Gastroesophageal sphincter (tissue), 4 donors: ENCODE measurements around the gene DOLPP1. TPM values are rescaled to one million over a fixed set of nuclear protein-coding genes. Genes with fewer than 3 reads are reported as not detected.

Experiments
- ATAC-seq: fragments of 150-250 bp; one replicate; pipeline ENCODE4 v1.9.1; 2016; ENCODE audit warnings: mild to moderate bottlenecking, moderate library complexity
- H3K27ac ChIP-seq, 4 donors: fragments of 200-600 bp; sonication (generic) in 3 of 4; 1 replicate in 3 of 4; 2 replicates in 1 of 4; pipeline ENCODE4 v1.5.1; 2016 to 2019
- H3K27me3 ChIP-seq: fragments of 200-600 bp; sonication (generic); one replicate; pipeline ENCODE4 v1.5.1; 2019
- H3K36me3 ChIP-seq, 2 donors: fragments of 200-600 bp; sonication (generic); one replicate each; pipeline ENCODE4 v1.5.1; 2019; ENCODE audit warnings: control low read depth in 1 of 2
- H3K4me1 ChIP-seq, 3 donors: fragments of 200-600 bp; sonication (generic); 1 replicate in 2 of 3; 2 replicates in 1 of 3; pipeline ENCODE4 v1.5.1; 2016 to 2019; ENCODE audit warnings: control low read depth in 2 of 3
- H3K4me3 ChIP-seq, 2 donors: fragments of 200-600 bp; sonication (generic); one replicate each; pipeline ENCODE4 v1.5.1; 2019; ENCODE audit warnings: mild to moderate bottlenecking in 1 of 2, moderate library complexity in 1 of 2
- H3K9me3 ChIP-seq, 3 donors: fragments of 200-600 bp; sonication (generic); one replicate each; pipeline ENCODE4 v1.5.1; 2017 to 2019; ENCODE audit warnings: control low read depth in 2 of 3
- EP300 ChIP-seq: sonication (generic); formaldehyde crosslinking; IDR thresholded peaks from one replicate; pipeline ENCODE4 v1.6.1; 2017; ENCODE audit warnings: antibody characterized with exemption, mild to moderate bottlenecking
- POLR2A ChIP-seq, 2 donors: fragments of 450-650 bp; IDR thresholded peaks; one replicate each; pipeline ENCODE4 v1.6.1; 2017; ENCODE audit warnings: antibody characterized with exemption in 2 of 2, mild to moderate bottlenecking in 2 of 2, moderate library complexity in 1 of 2
- POLR2AphosphoS5 ChIP-seq: sonication (generic); formaldehyde crosslinking; IDR thresholded peaks from one replicate; pipeline ENCODE4 v1.6.1; 2017; ENCODE audit warnings: antibody characterized with exemption
- WGBS, 2 donors: methylation state at CpG; one replicate each; pipeline ENCODE4 v1.1.5; 2018; ENCODE audit warnings: low coverage in 1 of 2; 5-methylcytosine and 5-hydroxymethylcytosine counted together
- total RNA-seq, 4 donors: library from RNA; depleted of rRNA; stranded (reverse); fragments of >200 nt; gene quantifications; one replicate each; pipeline ENCODE4 v1.1.0, GENCODE V29; 2016
- TF ChIP-seq, protein P1 (sequence below), 4 experiments: fragments of 200-600 bp in 2 of 4; fragments of 450-650 bp in 2 of 4; sonication (generic) in 1 of 4; IDR thresholded peaks; one replicate each; pipeline ENCODE4 v1.5.1; 2017 to 2019; ENCODE audit warnings: antibody characterized with exemption in 4 of 4, mild to moderate bottlenecking in 2 of 4, moderate library complexity in 2 of 4

Gene DOLPP1
- total RNA-seq, 4 donors from 2014 or later, result 2.7 to 6.2 (median 6.0) TPM

DNA sequence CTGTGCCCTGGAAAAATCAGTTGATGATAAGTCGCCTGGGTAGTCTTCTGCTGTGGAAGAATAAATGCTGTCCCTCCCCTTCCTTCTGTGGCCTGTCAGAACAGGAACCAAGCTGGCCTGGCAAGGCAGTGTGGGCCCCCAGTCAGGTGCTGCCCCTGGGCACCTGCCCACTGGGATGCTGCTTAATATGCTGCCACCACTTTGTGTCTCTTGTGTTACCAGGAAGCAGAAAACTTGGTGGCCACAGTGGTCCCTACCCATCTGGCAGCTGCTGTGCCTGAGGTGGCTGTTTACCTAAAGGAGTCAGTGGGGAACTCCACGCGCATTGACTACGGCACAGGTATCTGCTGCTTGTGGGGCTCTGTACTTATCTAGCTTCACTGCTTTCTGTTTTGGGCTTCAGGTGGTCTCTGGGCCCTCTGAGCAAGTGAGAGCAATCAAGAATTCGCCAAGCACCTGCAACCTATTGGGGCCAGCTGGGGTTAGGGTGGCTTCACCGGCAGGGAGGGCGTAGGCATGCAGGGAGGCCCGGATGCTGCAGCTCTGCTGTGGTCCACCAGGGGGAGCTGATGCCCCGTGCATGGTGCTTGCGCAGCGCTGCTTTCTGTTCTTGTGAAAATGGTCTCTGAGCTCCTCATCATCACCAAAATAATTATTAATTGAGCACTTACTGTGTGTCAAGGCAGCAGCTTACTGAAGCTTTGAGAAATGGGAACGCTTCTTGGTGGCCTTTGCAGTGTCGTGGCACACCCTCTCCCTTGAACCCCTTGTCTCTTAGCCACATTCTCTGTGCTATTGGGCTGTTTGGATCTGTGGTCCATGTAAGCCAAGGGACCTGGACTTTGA lies 50.6 kb downstream of the DOLPP1 start:
- TF ChIP-seq, protein P1, sequence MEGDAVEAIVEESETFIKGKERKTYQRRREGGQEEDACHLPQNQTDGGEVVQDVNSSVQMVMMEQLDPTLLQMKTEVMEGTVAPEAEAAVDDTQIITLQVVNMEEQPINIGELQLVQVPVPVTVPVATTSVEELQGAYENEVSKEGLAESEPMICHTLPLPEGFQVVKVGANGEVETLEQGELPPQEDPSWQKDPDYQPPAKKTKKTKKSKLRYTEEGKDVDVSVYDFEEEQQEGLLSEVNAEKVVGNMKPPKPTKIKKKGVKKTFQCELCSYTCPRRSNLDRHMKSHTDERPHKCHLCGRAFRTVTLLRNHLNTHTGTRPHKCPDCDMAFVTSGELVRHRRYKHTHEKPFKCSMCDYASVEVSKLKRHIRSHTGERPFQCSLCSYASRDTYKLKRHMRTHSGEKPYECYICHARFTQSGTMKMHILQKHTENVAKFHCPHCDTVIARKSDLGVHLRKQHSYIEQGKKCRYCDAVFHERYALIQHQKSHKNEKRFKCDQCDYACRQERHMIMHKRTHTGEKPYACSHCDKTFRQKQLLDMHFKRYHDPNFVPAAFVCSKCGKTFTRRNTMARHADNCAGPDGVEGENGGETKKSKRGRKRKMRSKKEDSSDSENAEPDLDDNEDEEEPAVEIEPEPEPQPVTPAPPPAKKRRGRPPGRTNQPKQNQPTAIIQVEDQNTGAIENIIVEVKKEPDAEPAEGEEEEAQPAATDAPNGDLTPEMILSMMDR (IDR thresholded peaks at IDR 0.05), result peak; percentile 98 to 99 (median 98)
- no peak for TF ChIP-seq POLR2A (IDR thresholded peaks at IDR 0.05)
- H3K9me3 ChIP-seq, result no peaks in the 10 kb centered on the region
- H3K4me3 ChIP-seq, result no peak overlapping the region
- peak; percentile 87 for ATAC-seq
- WGBS, 2 donors, result 21 to 23% methylated on average over 5 to 8 of the region's 13 CpGs
- peaks cover 0 to 14% (median 0%) of the 10 kb centered on the region in 3 donors for H3K4me1 ChIP-seq
- H3K27ac ChIP-seq, result peak overlapping the region in 3 of 4 donors; percentile 12 to 46 (median 33)
- H3K27me3 ChIP-seq, result no peaks in the 10 kb centered on the region
- peaks cover 0 to 87% of the 10 kb centered on the region in 2 donors for H3K36me3 ChIP-seq

DNA sequence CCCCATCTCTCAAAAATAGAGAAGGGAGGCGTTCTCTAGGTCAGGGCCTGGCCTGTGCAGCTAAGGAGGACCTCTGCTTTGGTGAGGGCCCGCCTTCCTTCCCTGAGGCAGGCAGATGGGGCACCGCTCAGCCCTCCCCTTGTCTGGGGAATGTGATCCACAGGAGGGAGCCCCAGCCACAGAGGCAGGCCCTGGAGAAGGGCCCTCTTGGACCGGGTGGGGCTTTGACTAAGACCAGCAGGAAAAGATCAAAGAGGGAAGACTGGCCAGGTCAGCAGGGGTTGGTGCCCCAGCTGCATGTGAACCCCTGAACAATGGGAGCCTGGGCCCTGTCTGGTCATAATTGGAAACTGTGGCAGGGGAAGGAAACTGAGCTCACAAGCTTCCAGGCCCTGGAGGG lies 52.2 kb downstream of the DOLPP1 start:
- H3K36me3 ChIP-seq, result peaks cover 0 to 88% of the 10 kb centered on the region in 2 donors
- H3K9me3 ChIP-seq, result no peaks in the 10 kb centered on the region
- no peak for ATAC-seq
- H3K27ac ChIP-seq, result no peak overlapping the region
- peaks cover 0 to 28% (median 8%) of the 10 kb centered on the region in 3 donors for H3K4me1 ChIP-seq
- H3K4me3 ChIP-seq, result no peak overlapping the region
- 20% methylated on average over 2 of the region's 4 CpGs; no CpG with 5 or more reads in 1 of the 2 donors for WGBS, 2 donors
- no peak for TF ChIP-seq POLR2A (IDR thresholded peaks at IDR 0.05)
- TF ChIP-seq, protein P1 (IDR thresholded peaks at IDR 0.05), result no peak
- no peak for TF ChIP-seq POLR2AphosphoS5
- TF ChIP-seq EP300, result no peak
- no peaks in the 10 kb centered on the region for H3K27me3 ChIP-seq

DNA sequence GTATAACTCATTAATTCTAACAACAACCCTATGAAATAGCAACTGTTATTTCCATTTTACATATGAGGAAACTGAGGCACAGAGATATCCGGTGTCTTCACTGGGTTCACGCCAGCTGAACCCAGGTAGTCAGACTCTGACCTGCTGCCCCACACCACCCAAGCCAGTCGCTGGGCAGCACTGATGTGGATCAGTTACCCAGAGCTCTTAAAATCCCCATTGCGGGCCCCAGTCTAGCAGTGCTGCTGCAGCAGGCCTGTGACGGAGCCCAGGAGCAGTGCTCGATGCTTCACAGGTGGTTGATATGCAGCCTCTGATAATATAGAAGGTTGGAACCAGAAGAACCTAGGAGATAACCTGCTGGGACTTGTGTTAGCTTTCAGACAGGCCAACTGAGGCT lies 54.6 kb downstream of the DOLPP1 start:
- H3K36me3 ChIP-seq, result peaks cover 0 to 72% of the 10 kb centered on the region in 2 donors
- H3K27ac ChIP-seq, result no peak overlapping the region
- no peak for TF ChIP-seq POLR2A (IDR thresholded peaks at IDR 0.05)
- TF ChIP-seq, protein P1 (IDR thresholded peaks at IDR 0.05), result no peak
- no peak for TF ChIP-seq EP300
- no peak for TF ChIP-seq POLR2AphosphoS5
- no peak overlapping the region for H3K4me3 ChIP-seq
- no peaks in the 10 kb centered on the region for H3K27me3 ChIP-seq
- no peak for ATAC-seq
- peaks cover 0 to 50% (median 27%) of the 10 kb centered on the region in 3 donors for H3K4me1 ChIP-seq
- H3K9me3 ChIP-seq, result no peaks in the 10 kb centered on the region
- WGBS, 2 donors, result 80 to 90% methylated on average over 1 to 2 of the region's 6 CpGs

DNA sequence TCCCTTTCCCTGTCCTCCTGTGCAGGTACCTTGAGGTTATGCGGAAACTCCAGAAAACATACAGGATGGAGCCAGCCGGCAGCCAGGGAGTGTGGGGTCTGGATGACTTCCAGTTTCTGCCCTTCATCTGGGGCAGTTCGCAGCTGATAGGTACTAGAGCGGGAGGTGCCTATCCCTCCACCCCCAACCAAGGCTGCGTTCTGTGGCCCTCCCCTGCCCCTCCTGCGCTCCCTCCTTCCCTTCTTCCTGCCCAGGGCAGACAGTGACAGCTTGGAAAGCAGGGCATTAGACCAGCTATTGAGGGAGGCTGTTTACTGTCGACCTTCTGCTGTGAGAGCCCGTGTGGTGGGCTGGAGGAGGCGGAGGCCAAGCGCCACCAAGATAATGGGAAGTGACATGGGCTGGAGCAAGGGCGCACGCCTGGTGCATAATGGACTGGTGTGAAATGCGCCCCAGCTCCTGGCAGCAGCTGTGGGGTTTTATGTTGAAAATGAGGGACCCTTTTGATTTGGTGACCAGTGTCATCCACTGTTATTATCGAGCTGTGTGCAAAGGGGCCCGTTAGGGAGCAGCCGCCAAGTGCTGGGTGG lies 55.6 kb downstream of the DOLPP1 start:
- peaks cover 0 to 61% of the 10 kb centered on the region in 2 donors for H3K36me3 ChIP-seq
- H3K4me1 ChIP-seq, result peaks cover 0 to 57% (median 38%) of the 10 kb centered on the region in 3 donors
- H3K27ac ChIP-seq, result peak overlapping the region in 3 of 4 donors; percentile 95 to 100 (median 97)
- H3K9me3 ChIP-seq, result no peaks in the 10 kb centered on the region
- no peak overlapping the region for H3K4me3 ChIP-seq
- ATAC-seq, result no peak
- H3K27me3 ChIP-seq, result no peaks in the 10 kb centered on the region
- TF ChIP-seq, protein P1 (IDR thresholded peaks at IDR 0.05), result no peak
- TF ChIP-seq POLR2A (IDR thresholded peaks at IDR 0.05) (no peak), EP300 (no peak), POLR2AphosphoS5 (no peak)
- 80 to 96% methylated on average over 1 to 4 of the region's 16 CpGs for WGBS, 2 donors
